ENCODE results near the gene CHRNA3. TPM values are rescaled to one million over a fixed set of nuclear protein-coding genes. Genes with fewer than 3 reads are reported as not detected.

Gene CHRNA3
- polyA plus RNA-seq, 1 experiment, result not detected

- no peak overlapping the region for H3K27ac ChIP-seq (ENCODE audit: low read depth, low read length)
- TF ChIP-seq CTCF (IDR thresholded peaks at IDR 0.05; ENCODE audit: low read depth, low read length), result no peak
- ChIA-PET POLR2A (no interaction called here), CTCF (no interaction called here)
- no peaks in the 10 kb centered on the region for H3K9me3 ChIP-seq (ENCODE audit: control insufficient read depth, insufficient read depth, low read length)
- no peak overlapping the region for H3K4me3 ChIP-seq (ENCODE audit: low read depth, low read length)
- no peak for DNase-seq (ENCODE audit: low read depth, low spot score)
- no peaks in the 10 kb centered on the region for H3K27me3 ChIP-seq (ENCODE audit: control insufficient read depth, insufficient read depth, low read length)
Measured at GRCh38 chr15:78597583-78597982, 23.2 kb downstream of the CHRNA3 start.

- no peak for TF ChIP-seq CTCF (IDR thresholded peaks at IDR 0.05; ENCODE audit: low read depth, low read length)
- Histone ChIP-seq H3K4me3 (ENCODE audit: low read depth, low read length) (no peak overlapping the region), H3K27me3 (ENCODE audit: control insufficient read depth, insufficient read depth, low read length) (no peaks in the 10 kb centered on the region), H3K9me3 (ENCODE audit: control insufficient read depth, insufficient read depth, low read length) (no peaks in the 10 kb centered on the region), H3K27ac (ENCODE audit: low read depth, low read length) (no peak overlapping the region)
- DNase-seq (ENCODE audit: low read depth, low spot score), result no peak
- ChIA-PET POLR2A (no interaction called here), CTCF (no interaction called here)
Measured at GRCh38 chr15:78574944-78575343, 45.9 kb downstream of the CHRNA3 start.

GRCh38 chr15:78573416-78573815 is 47.4 kb downstream of the CHRNA3 start:
- Histone ChIP-seq H3K27ac (ENCODE audit: low read depth, low read length) (no peak overlapping the region), H3K4me3 (ENCODE audit: low read depth, low read length) (no peak overlapping the region), H3K9me3 (ENCODE audit: control insufficient read depth, insufficient read depth, low read length) (no peaks in the 10 kb centered on the region), H3K27me3 (ENCODE audit: control insufficient read depth, insufficient read depth, low read length) (no peaks in the 10 kb centered on the region)
- no peak for TF ChIP-seq CTCF (IDR thresholded peaks at IDR 0.05; ENCODE audit: low read depth, low read length)
- ChIA-PET CTCF (no interaction called here), POLR2A (no interaction called here)
- no peak for DNase-seq (ENCODE audit: low read depth, low spot score)

GRCh38 chr15:78571382-78571781 is 49.4 kb downstream of the CHRNA3 start:
- no peaks in the 10 kb centered on the region for H3K27me3 ChIP-seq (ENCODE audit: control insufficient read depth, insufficient read depth, low read length)
- no peak overlapping the region for H3K27ac ChIP-seq (ENCODE audit: low read depth, low read length)
- CTCF ChIA-PET, result no interaction called here
- H3K4me3 ChIP-seq (ENCODE audit: low read depth, low read length), result no peak overlapping the region
- POLR2A ChIA-PET, result no interaction called here
- no peak for TF ChIP-seq CTCF (IDR thresholded peaks at IDR 0.05; ENCODE audit: low read depth, low read length)
- H3K9me3 ChIP-seq (ENCODE audit: control insufficient read depth, insufficient read depth, low read length), result no peaks in the 10 kb centered on the region
- no peak for DNase-seq (ENCODE audit: low read depth, low spot score)

- H3K27ac ChIP-seq (ENCODE audit: low read depth, low read length), result no peak overlapping the region
- CTCF ChIA-PET, result no interaction called here
- no peaks in the 10 kb centered on the region for H3K9me3 ChIP-seq (ENCODE audit: control insufficient read depth, insufficient read depth, low read length)
- POLR2A ChIA-PET, result no interaction called here
- no peak for DNase-seq (ENCODE audit: low read depth, low spot score)
- no peak overlapping the region for H3K4me3 ChIP-seq (ENCODE audit: low read depth, low read length)
- no peaks in the 10 kb centered on the region for H3K27me3 ChIP-seq (ENCODE audit: control insufficient read depth, insufficient read depth, low read length)
- TF ChIP-seq CTCF (IDR thresholded peaks at IDR 0.05; ENCODE audit: low read depth, low read length), result no peak
Measured at GRCh38 chr15:78570710-78571109, 50.1 kb downstream of the CHRNA3 start.

Measured in AG04450 (cell line).